GM12864 (cell line): ENCODE measurements around the gene HHAT.
A peak's percentile ranks its signal among the peaks of the same experiment; 100 is the strongest.

ENCODE experiments used
- DNase-seq: peaks from one replicate; pipeline ENCODE4 v3.0.0-alpha.2; 2011; ENCODE audit warnings: low read depth
- H3K4me3 ChIP-seq: 2 replicates; pipeline ENCODE4 v1.5.1; 2011; ENCODE audit warnings: mild to moderate bottlenecking, low read depth, low read length, control low read depth
- TF ChIP-seq, protein P1 (sequence below): IDR thresholded peaks from 2 replicates; pipeline ENCODE4 v1.5.1; 2011; ENCODE audit warnings: low read depth, mild to moderate bottlenecking, moderate library complexity, low read length, control low read depth, inconsistent platforms; ENCODE audit errors: missing control alignments

The HHAT gene

DNA sequence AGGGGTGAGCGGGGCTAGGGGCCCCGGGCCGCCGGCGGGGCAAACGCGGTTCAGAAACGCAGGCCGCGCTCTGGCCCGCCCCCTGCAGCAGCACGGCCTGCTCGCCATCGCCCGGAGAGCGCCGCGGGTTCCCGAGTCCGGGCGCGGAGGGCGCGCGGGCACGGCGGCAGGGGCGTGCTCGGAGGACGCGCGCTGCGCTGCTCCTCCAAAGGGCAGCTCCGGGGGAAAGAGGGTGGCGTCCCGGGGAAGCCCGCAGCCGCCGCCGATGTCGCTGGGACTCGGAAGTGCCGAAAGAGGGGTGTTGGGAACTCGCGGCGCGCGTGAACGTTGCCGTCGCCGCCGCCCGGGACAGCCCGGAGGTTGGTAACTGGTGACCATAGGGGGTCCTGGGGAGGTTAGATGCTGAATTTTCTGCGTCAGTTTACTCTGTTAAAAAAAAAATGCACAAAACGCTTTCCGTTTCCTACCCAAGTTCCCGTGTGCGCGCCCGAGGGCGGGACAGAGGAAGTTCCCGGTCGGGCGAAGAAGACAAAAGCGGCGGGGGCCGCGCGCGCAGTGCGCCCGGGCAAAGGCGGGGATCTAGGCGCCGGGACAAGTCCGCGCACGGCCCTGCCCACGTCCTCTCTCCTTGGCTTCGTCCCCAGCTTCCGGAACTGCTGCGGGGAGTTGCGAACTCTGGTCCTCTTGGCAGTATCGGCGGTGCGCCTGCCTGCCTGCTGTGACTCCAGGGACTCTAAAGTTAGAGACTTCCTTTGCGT is at the start of gene HHAT:
Gene HHAT (plus strand): TSS at position 157 of the 758 bp plus-strand sequence. CDS start 20,074 bp downstream, outside the sequence.
- DNase-seq, result no peak
- H3K4me3 ChIP-seq, result peak within 1 kb of the TSS; percentile 81
- TF ChIP-seq, protein P1, sequence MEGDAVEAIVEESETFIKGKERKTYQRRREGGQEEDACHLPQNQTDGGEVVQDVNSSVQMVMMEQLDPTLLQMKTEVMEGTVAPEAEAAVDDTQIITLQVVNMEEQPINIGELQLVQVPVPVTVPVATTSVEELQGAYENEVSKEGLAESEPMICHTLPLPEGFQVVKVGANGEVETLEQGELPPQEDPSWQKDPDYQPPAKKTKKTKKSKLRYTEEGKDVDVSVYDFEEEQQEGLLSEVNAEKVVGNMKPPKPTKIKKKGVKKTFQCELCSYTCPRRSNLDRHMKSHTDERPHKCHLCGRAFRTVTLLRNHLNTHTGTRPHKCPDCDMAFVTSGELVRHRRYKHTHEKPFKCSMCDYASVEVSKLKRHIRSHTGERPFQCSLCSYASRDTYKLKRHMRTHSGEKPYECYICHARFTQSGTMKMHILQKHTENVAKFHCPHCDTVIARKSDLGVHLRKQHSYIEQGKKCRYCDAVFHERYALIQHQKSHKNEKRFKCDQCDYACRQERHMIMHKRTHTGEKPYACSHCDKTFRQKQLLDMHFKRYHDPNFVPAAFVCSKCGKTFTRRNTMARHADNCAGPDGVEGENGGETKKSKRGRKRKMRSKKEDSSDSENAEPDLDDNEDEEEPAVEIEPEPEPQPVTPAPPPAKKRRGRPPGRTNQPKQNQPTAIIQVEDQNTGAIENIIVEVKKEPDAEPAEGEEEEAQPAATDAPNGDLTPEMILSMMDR, result no peak

DNA sequence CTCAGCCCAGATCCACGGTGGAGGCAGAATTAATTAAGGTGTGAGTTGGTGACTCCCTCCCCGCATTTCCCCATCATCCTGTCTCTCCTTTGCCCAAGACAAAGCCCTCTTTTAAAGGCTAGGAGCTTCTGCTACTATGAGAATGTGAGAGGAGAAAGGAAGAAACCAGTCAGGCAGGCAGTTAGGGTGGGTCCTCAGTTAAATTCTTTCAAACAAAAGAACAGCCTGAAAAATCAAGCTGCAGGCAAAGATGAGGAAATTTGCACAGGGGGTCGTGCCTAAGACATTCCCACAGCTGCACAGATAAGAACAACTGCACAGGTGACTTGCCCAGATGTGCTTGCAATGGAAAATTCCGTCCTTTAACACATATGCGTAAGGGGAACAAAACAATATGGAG is 48.5 kb upstream of the HHAT start:
- TF ChIP-seq, protein P1, result no peak
- DNase-seq, result no peak
- no peak overlapping the region for H3K4me3 ChIP-seq

DNA sequence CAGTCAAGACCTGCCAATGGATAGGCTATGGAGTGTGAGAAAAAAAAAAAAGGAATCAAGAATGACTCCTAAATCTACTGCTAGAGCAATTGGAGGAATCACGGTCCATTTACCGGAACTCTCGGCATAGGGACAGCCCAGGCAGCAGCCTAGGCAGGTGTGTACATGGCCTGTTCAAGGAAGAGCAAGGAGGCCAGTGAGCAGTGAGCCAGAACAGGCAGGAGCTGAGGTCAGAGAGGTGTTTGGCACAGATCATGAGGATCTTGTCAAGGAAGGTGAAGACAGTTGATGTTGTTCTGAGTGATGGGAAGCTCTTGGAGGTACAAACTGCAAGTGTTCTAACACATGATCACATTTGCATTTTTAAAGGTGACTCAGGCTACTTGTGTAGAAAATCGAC is 40.6 kb upstream of the HHAT start:
- no peak overlapping the region for H3K4me3 ChIP-seq
- no peak for DNase-seq
- TF ChIP-seq, protein P1, result no peak

DNA sequence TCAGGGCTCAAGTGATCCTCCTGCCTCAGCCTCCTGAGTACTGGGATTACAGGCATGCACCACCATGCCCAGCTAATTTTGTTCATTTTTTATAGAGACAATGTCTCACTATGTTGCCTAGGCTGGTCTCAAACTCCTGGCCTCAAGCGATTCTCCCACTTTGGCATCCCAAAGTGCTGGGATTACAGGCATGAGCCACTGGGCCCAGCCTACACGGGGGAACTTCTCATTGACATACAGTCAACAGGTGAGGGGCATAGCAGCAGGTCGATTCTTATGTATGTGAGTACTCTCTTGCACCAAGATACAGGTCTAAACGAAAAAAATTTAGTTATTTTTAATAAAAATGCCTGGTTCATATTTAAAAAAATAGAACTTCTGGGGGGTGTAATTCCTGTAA is 39.5 kb upstream of the HHAT start:
- DNase-seq, result no peak
- H3K4me3 ChIP-seq, result no peak overlapping the region
- TF ChIP-seq, protein P1, result no peak

DNA sequence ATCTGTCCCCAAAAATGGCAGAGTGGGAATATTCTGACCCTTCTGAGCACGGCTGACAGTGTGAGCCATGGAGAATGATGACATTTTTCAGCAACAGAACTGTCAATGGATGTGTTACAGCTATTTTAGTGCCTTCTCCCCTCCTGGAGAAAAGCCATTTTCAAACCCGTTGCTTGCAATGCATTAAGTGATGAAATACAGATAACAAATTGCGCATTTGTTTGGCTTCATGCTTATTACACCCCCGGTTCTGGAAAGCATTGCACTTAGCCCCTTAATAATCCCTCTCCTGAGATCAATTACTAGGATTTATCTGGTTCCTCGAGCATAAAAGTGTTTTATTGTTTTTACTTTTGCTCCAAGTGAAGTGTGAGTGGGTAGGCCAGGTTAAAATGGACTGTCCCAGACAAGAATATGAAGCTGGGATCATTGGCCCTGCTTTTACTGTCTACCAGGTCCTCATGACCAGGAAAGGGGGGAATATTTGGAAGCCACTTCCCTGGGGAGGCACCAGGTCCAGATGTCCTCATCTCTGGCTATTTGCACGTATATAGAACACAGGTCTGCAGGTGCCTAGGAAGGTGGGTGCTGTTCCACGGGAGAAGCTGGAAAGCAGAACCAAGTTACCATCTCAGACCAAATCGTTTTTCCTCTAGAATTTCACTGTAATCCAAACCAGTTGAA is 37.5 kb upstream of the HHAT start:
- DNase-seq, result no peak
- no peak overlapping the region for H3K4me3 ChIP-seq
- TF ChIP-seq, protein P1, result no peak

DNA sequence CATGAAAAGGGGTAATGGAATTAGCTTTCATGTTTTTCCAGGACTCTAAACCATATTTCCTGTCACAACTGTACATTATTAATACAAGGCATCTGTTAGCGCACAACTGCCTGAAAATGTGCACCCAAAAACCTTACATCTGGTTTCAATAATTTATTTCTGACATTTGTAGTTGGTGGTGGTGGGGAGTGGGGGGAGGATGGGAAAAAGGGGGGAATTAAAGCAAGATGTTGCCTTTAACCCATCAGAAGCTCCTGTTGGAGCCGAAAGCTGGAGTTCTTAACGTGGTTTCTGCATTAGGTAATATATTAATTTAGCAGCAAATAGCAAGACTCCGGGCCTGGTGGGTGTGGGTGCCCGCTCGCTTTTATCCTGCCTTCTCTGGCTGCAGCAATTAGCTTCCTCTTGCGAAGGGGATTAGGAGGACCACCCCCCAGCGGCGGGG is 36.9 kb upstream of the HHAT start:
- no peak for DNase-seq
- TF ChIP-seq, protein P1, result no peak
- no peak overlapping the region for H3K4me3 ChIP-seq
